ENCODE data around the gene KLK12. TPM values are rescaled to one million over a fixed set of nuclear protein-coding genes. Genes with fewer than 3 reads are reported as not detected.

KLK12 gene
- total and polyA plus RNA-seq, 2 of the 13 experiments (the other 11 are each of a cell fraction or from before 2014, with no cell fraction given) = not detected

GRCh38 chr19:50998061-50998460 is 36.7 kb downstream of the KLK12 start:
- Histone ChIP-seq H3K36me3 (replicated peaks in 1 of 2; ENCODE audit: control insufficient read depth in 1 of 2, insufficient read depth in 2 of 2, low read length in 2 of 2) (no peaks in the 10 kb centered on the region), H3K79me2 (ENCODE audit: insufficient read depth, low read length) (no peaks in the 10 kb centered on the region), H3K9ac (ENCODE audit: insufficient read depth, low read depth, low read length) (no peak overlapping the region), H3K4me2 (ENCODE audit: low read depth, low read length) (no peak overlapping the region), H3K4me3 (replicated peaks in 1 of 3; ENCODE audit: insufficient read depth in 1 of 3, low read depth in 2 of 3, low read length in 3 of 3) (no peak overlapping the region), H3K9me3 (ENCODE audit: low read length) (no peaks in the 10 kb centered on the region), H4K20me1 (ENCODE audit: insufficient read depth, low read length) (no peaks in the 10 kb centered on the region), H3K27me3 (ENCODE audit: control insufficient read depth in 1 of 2, insufficient read depth in 2 of 2, low read length in 2 of 2) (peaks cover 3 to 11% of the 10 kb centered on the region in 2 experiments; a peak in 3 of 5 replicates), H3K4me1 (ENCODE audit: insufficient read depth, low read length) (no peaks in the 10 kb centered on the region), H2AFZ (ENCODE audit: low read length) (no peak overlapping the region), H3K27ac (ENCODE audit: extremely low read length, insufficient read depth, low read length) (no peak overlapping the region)
- WGBS (ENCODE audit: low lambda C conversion rate) = 5% methylated on average over 5 of the region's 5 CpGs
- FAIRE-seq (no peak), ATAC-seq (no peak), DNase-seq (ENCODE audit: low spot score) (no peak)
- CTCF ChIA-PET (ENCODE audit: low intra/inter-chr PET ratio, low total read pairs) = no interaction called here
- in situ Hi-C loops (cut with HindIII; ENCODE audit: extremely low pct_ligation_motif_present, low pct_unique_long_range_greater_than_20kb) (no loop called here), intact Hi-C loops (cut with micrococcal nuclease; ENCODE audit: unreplicated experiment) (no loop called here)
- no peak for TF ChIP-seq WIZ (CRISPR knock-in tag; IDR thresholded peaks at IDR 0.05)
- TF ChIP-seq ZSCAN29 (CRISPR knock-in tag; conservative IDR thresholded peaks at IDR 0.05) = no peak
- TF ChIP-seq ZGPAT (CRISPR knock-in tag; IDR thresholded peaks at IDR 0.05) = no peak
- TF ChIP-seq SIX4 (CRISPR knock-in tag; IDR thresholded peaks at IDR 0.05) = no peak
- no peak for TF ChIP-seq ZNF879 (CRISPR knock-in tag; IDR thresholded peaks at IDR 0.05)
- no peak for TF ChIP-seq ZNF883 (CRISPR knock-in tag; IDR thresholded peaks at IDR 0.05; ENCODE audit: not compliant biosample characterization)
- TF ChIP-seq ZNF652 (CRISPR knock-in tag; IDR thresholded peaks at IDR 0.05; ENCODE audit: borderline replicate concordance, low read depth) = no peak
- TF ChIP-seq THRA (CRISPR knock-in tag; IDR thresholded peaks at IDR 0.05; ENCODE audit: borderline replicate concordance) = no peak
- no TSS peak for BruUV-seq (replicated peaks)
- POLR2A ChIA-PET = no interaction called here

Data from HepG2 (cell line).